ENCODE data around the gene PADI1. TPM values are rescaled to one million over a fixed set of nuclear protein-coding genes. Genes with fewer than 3 reads are reported as not detected.

PADI1 gene
- total RNA-seq, 4 donors from 2014 or later = 0.14 TPM; not detected in 3

GRCh38 chr1:17167041-17167785 is 37.7 kb upstream of the PADI1 start:
- H3K9me3 ChIP-seq = no peaks in the 10 kb centered on the region
- no peaks in the 10 kb centered on the region for H3K27me3 ChIP-seq
- no peaks in the 10 kb centered on the region for H3K4me1 ChIP-seq
- DNase-seq = no peak
- no peak for TF ChIP-seq CTCF (IDR thresholded peaks at IDR 0.05)
- TF ChIP-seq POLR2A (IDR thresholded peaks at IDR 0.05) = no peak
- intact Hi-C loops (cut with DNase I; ENCODE audit: low total_unique reads) = no loop called here
- H3K27ac ChIP-seq = no peak overlapping the region
- no peaks in the 10 kb centered on the region for H3K36me3 ChIP-seq
- no peak overlapping the region for H3K4me3 ChIP-seq

- H3K27ac ChIP-seq = no peak overlapping the region
- DNase-seq = no peak
- no peaks in the 10 kb centered on the region for H3K9me3 ChIP-seq
Measured at GRCh38 chr1:17167786-17168090, 37.2 kb upstream of the PADI1 start.

GRCh38 chr1:17168091-17168876 is 36.6 kb upstream of the PADI1 start:
- intact Hi-C loops (cut with DNase I; ENCODE audit: low total_unique reads) = no loop called here
- no peak overlapping the region for H3K4me3 ChIP-seq
- TF ChIP-seq CTCF (IDR thresholded peaks at IDR 0.05) = no peak
- TF ChIP-seq POLR2A (IDR thresholded peaks at IDR 0.05) = no peak
- no peak for DNase-seq
- H3K27ac ChIP-seq = no peak overlapping the region
- H3K27me3 ChIP-seq = no peaks in the 10 kb centered on the region
- H3K4me1 ChIP-seq = no peaks in the 10 kb centered on the region
- no peaks in the 10 kb centered on the region for H3K36me3 ChIP-seq
- H3K9me3 ChIP-seq = no peaks in the 10 kb centered on the region

More at GRCh38 chr1:17167786-17168090, 37.2 kb upstream of the PADI1 start:
- Histone ChIP-seq H3K4me3 (no peak overlapping the region), H3K4me1 (no peaks in the 10 kb centered on the region), H3K27me3 (no peaks in the 10 kb centered on the region), H3K36me3 (no peaks in the 10 kb centered on the region)
- intact Hi-C loops (cut with DNase I; ENCODE audit: low total_unique reads) = no loop called here
- no peak for TF ChIP-seq POLR2A (IDR thresholded peaks at IDR 0.05)
- no peak for TF ChIP-seq CTCF (IDR thresholded peaks at IDR 0.05)

GRCh38 chr1:17170571-17170970 is 34.4 kb upstream of the PADI1 start:
- intact Hi-C loops (cut with DNase I; ENCODE audit: low total_unique reads) = no loop called here
- Histone ChIP-seq H3K27ac (no peak overlapping the region), H3K27me3 (no peaks in the 10 kb centered on the region)

More at GRCh38 chr1:17170571-17170970, 34.4 kb upstream of the PADI1 start:
- TF ChIP-seq POLR2A (IDR thresholded peaks at IDR 0.05) (no peak), CTCF (IDR thresholded peaks at IDR 0.05) (no peak)
- H3K4me1 ChIP-seq = no peaks in the 10 kb centered on the region
- no peaks in the 10 kb centered on the region for H3K9me3 ChIP-seq
- H3K4me3 ChIP-seq = no peak overlapping the region
- DNase-seq = no peak
- H3K36me3 ChIP-seq = no peaks in the 10 kb centered on the region
